GM12878 (cell line): ENCODE measurements around the gene MED22. TPM values are rescaled to one million over a fixed set of nuclear protein-coding genes. Genes with fewer than 3 reads are reported as not detected.

ENCODE experiments used
- BCLAF1 ChIP-seq: fragments of 450-650 bp; IDR thresholded peaks from 2 replicates; pipeline ENCODE4 v1.6.1; 2017; ENCODE audit warnings: antibody characterized with exemption, mild to moderate bottlenecking, moderate library complexity
- CHD4 ChIP-seq: fragments of 200-600 bp; sonication (generic); IDR thresholded peaks from 2 replicates; pipeline ENCODE4 v1.6.1; 2016; ENCODE audit warnings: mild to moderate bottlenecking
- IRF4 ChIP-seq: IDR thresholded peaks from 2 replicates; pipeline ENCODE4 v1.6.1; 2011; ENCODE audit warnings: low read depth, low read length
- KDM1A ChIP-seq: fragments of 200-600 bp; sonication (generic); IDR thresholded peaks from 2 replicates; pipeline ENCODE4 v1.6.1; 2016; ENCODE audit warnings: borderline replicate concordance
- NBN ChIP-seq: fragments of 450-650 bp; IDR thresholded peaks from 2 replicates; pipeline ENCODE4 v1.6.1; 2016
- NRF1 ChIP-seq: conservative IDR thresholded peaks from 2 replicates; pipeline ENCODE4 v1.6.1; 2011; ENCODE audit warnings: mild to moderate bottlenecking, low read depth, low read length, improper control_type of control experiment
- RCOR1 ChIP-seq: conservative IDR thresholded peaks from 2 replicates; pipeline ENCODE4 v1.6.1; 2012; ENCODE audit warnings: low read depth, low read length, improper control_type of control experiment
- SIN3A ChIP-seq: IDR thresholded peaks from 2 replicates; pipeline ENCODE4 v1.6.1; 2012; ENCODE audit warnings: low read depth, low read length, improper control_type of control experiment
- SMAD5 ChIP-seq: IDR thresholded peaks from 2 replicates; pipeline ENCODE4 v1.6.1; 2016; ENCODE audit warnings: antibody characterized with exemption, low read depth
- SMARCA5 ChIP-seq: fragments of 450-650 bp; IDR thresholded peaks from 2 replicates; pipeline ENCODE4 v1.6.1; 2017; ENCODE audit warnings: mild to moderate bottlenecking
- SREBF2 ChIP-seq: IDR thresholded peaks from 2 replicates; pipeline ENCODE4 v1.6.1; 2012; ENCODE audit warnings: mild to moderate bottlenecking, low read length
- ZBTB33 ChIP-seq: fragments of 450-650 bp; IDR thresholded peaks from 2 replicates; pipeline ENCODE4 v1.6.1; 2017; ENCODE audit warnings: mild to moderate bottlenecking
- ZNF207 ChIP-seq: fragments of 450-650 bp; IDR thresholded peaks from 2 replicates; pipeline ENCODE4 v1.6.1; 2014; ENCODE audit warnings: antibody characterized with exemption, mild to moderate bottlenecking, borderline replicate concordance
- ZNF592 ChIP-seq: fragments of 450-650 bp; IDR thresholded peaks from 2 replicates; pipeline ENCODE4 v1.6.1; 2017; ENCODE audit warnings: mild to moderate bottlenecking, moderate library complexity
- polyA plus RNA-seq, 11 experiments: library from polyadenylated mRNA; depleted of rRNA in 4 of 11; unstranded in 6 of 11; stranded (reverse) in 5 of 11; fragments of >200 nt; fragmentation: Nextera tagmentation in 4 of 11; fragmentation: Illumina TruSeq in 1 of 11; extraction: Ambion mirVana in 4 of 11; extraction: Trizol in 1 of 11; gene quantifications; 1 replicate in 1 of 11; 2 replicates in 10 of 11; pipeline versions ENCODE4 v1.2.1 to v1.2.3, GENCODE V29; 2011 to 2016; ENCODE audit warnings: inconsistent platforms in 2 of 11, missing spikeins in 2 of 11, low read depth in 1 of 11
- total RNA-seq, 4 experiments: library from RNA; depleted of rRNA in 3 of 4; stranded (reverse); fragments of >200 nt in 3 of 4; fragmentation: Illumina TruSeq in 1 of 4; extraction: Trizol in 1 of 4; gene quantifications; 2 replicates each; pipeline versions ENCODE4 v1.2.1 to v1.2.3, GENCODE V29; 2013 to 2021
- TF ChIP-seq, protein P1 (sequence below): fragments of 450-650 bp; formaldehyde crosslinking; IDR thresholded peaks from 2 replicates; pipeline ENCODE4 v1.4.0; 2020; ENCODE audit warnings: mild to moderate bottlenecking, moderate library complexity

The MED22 gene
- total and polyA plus RNA-seq, 10 of the 15 experiments (the other 5 are each of a cell fraction or from before 2014, with no cell fraction given), result 1.4 to 42.1 (median 24.6) TPM

DNA sequence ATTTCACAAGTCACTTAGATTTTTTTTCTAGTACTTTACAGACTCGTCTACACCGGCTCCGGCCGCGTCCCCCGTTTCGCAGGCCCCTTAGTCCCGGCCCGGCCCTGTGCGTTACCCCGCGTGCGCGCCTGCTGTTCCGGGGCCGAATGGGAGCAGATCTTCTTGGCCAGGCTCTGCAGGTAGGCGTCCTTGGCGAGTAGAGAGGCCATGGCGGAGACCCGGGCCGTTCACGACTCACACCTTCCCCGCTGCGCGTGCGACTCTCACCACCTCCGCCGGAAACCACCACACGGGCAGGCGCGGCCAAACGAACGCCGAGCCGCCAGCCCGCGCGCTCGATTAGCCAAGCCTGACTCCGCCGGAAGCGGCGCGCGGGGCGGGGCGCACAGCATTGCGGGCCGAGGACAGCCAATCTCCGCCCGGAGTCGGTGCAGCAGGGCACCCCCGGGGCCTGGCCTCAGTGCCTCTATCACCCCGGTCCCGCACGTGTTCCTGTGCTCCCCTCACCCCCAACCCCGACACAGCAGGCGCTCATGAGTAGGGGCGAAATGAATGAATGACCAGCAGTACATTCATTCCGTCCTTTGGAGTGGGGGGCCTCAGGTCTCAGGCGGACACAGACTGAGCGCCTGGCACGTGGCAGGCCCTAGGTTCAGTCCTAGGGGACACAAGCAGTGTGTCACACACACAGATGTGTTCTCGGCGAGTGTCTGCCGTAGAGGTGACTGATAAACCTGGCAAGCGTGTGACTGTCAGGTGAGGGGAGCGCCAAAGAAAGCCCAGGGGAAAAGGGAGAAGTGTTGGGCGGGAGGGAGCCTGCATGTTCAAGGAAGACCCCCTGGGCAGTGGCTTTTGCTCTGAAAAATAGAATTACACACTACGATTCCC lies 11.8 kb downstream of the MED22 start, which contains the start of gene SURF6 (continued):
- TF ChIP-seq BCLAF1, result no peak; the same call in 1 of the 2 replicates
- 0 out of 2 replicates have a peak, but pooled peaks have one; percentile 29 for TF ChIP-seq RCOR1
- TF ChIP-seq SMAD5, result no peak
- no peak for TF ChIP-seq ZNF592
- no peak for TF ChIP-seq SREBF2
- TF ChIP-seq NRF1, result 0 out of 2 replicates have a peak, but pooled peaks have one; percentile 26
- TF ChIP-seq SIN3A, result peak; percentile 92
- TF ChIP-seq ZBTB33, result no peak
- TF ChIP-seq ZNF207, result peak; percentile 95; the same call in 1 of the 2 replicates
- 0 out of 2 replicates have a peak, but pooled peaks have one; percentile 26 for TF ChIP-seq IRF4
- TF ChIP-seq NBN, result peak; percentile 51; the same call in 1 of the 2 replicates
- TF ChIP-seq KDM1A, result no peak
- no peak for TF ChIP-seq CHD4
- peak; percentile 83 for TF ChIP-seq SMARCA5
- TF ChIP-seq, protein P1, sequence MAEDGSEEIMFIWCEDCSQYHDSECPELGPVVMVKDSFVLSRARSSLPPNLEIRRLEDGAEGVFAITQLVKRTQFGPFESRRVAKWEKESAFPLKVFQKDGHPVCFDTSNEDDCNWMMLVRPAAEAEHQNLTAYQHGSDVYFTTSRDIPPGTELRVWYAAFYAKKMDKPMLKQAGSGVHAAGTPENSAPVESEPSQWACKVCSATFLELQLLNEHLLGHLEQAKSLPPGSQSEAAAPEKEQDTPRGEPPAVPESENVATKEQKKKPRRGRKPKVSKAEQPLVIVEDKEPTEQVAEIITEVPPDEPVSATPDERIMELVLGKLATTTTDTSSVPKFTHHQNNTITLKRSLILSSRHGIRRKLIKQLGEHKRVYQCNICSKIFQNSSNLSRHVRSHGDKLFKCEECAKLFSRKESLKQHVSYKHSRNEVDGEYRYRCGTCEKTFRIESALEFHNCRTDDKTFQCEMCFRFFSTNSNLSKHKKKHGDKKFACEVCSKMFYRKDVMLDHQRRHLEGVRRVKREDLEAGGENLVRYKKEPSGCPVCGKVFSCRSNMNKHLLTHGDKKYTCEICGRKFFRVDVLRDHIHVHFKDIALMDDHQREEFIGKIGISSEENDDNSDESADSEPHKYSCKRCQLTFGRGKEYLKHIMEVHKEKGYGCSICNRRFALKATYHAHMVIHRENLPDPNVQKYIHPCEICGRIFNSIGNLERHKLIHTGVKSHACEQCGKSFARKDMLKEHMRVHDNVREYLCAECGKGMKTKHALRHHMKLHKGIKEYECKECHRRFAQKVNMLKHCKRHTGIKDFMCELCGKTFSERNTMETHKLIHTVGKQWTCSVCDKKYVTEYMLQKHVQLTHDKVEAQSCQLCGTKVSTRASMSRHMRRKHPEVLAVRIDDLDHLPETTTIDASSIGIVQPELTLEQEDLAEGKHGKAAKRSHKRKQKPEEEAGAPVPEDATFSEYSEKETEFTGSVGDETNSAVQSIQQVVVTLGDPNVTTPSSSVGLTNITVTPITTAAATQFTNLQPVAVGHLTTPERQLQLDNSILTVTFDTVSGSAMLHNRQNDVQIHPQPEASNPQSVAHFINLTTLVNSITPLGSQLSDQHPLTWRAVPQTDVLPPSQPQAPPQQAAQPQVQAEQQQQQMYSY (CRISPR knock-in tag), result no peak
